GM20000 (cell line): ENCODE data around the gene C10orf90.

ENCODE experiments used
- DNase-seq: peaks from one replicate; pipeline ENCODE4 v3.0.0; 2012; ENCODE audit warnings: low spot score
- TF ChIP-seq, protein P1 (sequence below): IDR thresholded peaks from 2 replicates; pipeline ENCODE4 v1.5.1; 2012; ENCODE audit warnings: mild to moderate bottlenecking, control low read depth; ENCODE audit errors: extremely low read depth, missing control alignments

C10orf90 gene

DNA sequence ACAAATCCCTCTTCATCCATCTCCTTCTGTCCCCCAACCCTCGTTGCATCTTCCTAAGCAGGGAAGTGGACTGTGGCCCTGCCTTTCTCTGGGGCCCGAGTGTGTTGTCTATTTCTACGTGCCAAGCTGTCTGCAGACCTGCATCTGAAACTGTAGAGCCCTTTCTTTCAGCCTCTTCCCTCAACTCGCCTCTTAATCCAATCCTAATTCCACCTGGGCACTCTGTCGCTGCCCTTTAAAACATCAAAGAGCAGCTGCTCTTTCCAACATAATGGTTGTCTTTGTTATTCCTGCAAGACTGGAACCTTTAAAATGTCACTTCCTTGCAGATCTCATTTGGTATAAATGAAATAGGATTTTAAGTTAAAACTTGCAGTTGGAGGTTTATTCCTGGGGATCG lies 260.7 kb downstream of the C10orf90 start:
- TF ChIP-seq, protein P1, sequence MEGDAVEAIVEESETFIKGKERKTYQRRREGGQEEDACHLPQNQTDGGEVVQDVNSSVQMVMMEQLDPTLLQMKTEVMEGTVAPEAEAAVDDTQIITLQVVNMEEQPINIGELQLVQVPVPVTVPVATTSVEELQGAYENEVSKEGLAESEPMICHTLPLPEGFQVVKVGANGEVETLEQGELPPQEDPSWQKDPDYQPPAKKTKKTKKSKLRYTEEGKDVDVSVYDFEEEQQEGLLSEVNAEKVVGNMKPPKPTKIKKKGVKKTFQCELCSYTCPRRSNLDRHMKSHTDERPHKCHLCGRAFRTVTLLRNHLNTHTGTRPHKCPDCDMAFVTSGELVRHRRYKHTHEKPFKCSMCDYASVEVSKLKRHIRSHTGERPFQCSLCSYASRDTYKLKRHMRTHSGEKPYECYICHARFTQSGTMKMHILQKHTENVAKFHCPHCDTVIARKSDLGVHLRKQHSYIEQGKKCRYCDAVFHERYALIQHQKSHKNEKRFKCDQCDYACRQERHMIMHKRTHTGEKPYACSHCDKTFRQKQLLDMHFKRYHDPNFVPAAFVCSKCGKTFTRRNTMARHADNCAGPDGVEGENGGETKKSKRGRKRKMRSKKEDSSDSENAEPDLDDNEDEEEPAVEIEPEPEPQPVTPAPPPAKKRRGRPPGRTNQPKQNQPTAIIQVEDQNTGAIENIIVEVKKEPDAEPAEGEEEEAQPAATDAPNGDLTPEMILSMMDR: no peak
- no peak for DNase-seq

DNA sequence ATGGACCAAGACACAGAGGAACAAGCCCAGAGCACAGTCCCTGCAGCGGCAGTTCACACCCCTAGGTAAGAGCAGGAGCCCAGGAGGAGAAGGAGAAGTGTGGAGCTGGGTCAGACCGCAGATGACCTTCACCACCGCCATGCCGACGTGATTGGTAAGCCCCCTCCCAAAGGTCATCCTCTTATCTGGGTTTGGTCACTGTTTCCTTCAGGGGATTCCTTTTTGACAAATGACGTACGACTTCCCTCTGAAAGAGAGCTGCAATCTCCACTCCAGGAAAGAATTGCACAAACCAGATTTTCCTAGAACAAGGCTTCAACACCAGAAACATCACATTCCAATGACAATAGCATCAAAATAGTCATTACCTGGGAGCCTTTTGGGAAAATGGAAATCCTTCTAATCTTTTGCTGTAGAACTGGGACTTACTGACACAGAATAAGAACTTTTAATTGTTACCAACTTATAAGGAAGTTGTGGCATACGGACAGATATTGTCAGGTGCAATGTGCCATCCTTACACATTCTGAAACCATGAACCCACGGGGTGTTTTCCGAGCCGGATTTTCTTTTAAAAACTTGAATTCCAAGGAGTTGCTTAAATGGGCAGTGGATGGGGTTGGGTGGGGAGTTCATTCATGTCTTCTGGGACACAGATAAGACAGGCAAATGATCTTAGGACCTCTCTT lies 261.4 kb downstream of the C10orf90 start:
- DNase-seq: no peak
- TF ChIP-seq, protein P1: no peak

DNA sequence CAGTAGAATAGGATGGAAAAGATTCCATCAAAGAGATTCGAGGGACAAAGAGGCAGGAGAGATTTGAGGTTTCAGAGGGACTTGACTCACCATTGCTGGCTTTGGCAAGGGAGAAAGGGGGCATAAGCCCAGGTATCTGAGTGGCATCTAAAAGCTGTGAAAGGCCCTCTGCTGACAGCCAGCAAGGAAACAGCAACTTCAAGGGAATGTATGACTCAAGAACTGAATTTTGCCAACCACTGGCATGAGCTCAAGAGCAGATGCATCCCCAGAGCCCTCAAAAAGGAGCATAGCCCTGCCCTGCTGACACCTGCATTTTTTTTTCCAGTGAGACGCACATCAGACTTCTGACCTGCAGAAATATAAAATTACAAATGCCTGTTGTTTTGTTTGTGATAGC lies 262.7 kb downstream of the C10orf90 start:
- DNase-seq: no peak
- TF ChIP-seq, protein P1: no peak

- TF ChIP-seq, protein P1: no peak
- no peak for DNase-seq
Observed at GRCh38 chr10:126405239-126405775, 265.2 kb downstream of the C10orf90 start.

DNA sequence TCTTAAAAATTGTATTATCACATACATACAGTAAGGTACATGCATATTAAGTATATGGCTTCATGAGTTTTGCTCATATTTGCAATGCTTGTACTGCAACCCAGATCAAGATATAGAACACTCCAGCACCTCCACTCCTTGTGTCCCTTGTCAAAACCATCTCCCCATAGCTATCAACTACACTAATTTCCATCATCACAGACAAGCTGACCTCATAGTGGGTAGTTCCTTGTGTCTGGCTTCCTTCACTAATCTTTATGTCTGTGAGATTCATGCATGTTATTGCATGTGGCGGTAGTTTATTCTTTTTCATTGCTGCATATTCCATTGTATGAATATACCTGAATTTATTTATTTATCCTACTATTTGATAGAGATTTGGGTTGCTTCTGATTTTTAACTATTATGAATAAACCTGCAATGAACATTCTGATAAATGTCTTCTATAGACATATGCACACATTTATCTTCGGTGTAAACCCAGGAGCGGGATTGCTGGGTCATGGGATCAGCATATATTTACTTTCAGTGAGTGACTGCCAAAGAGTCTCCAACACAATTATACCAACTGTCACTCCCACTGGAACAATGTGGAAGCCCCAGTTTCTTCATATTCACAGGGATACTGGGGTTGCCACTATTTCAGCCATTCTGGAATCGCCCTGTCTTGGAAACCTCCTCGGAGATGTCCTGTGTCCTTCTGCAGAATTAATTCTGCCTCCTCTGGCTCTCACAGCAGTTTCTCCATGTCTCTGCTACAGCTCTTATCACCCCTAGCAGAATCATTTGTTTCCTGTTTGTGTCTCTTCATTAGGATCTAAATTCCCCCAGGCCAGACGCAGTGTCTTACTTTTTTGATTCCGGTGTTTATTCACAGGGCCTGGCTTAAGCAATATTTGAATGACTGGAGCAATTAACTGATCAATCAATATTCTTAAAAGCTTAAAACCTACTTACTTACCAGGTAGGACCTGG lies 267.5 kb downstream of the C10orf90 start:
- DNase-seq: no peak
- TF ChIP-seq, protein P1: no peak

DNA sequence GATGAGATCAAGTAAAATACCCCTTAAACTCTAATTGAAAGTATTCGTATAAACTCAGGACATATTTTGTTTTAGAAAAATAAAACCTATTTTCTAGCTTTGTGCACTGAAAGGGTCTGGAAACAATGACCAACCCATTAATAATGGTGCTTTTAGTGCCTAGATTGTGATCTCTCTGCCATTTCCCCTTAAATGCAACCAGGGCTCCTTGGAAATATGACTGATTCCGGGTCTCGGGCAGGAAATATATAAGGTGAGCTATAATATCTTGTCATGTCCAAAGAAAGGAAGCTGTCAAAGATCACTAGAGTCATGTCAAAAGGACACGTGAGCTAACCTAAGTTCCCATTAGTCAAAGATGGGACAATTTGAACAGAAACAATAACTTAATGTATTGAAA lies 269.9 kb downstream of the C10orf90 start:
- TF ChIP-seq, protein P1: no peak
- no peak for DNase-seq

- TF ChIP-seq, protein P1: no peak
- DNase-seq: no peak
Observed at GRCh38 chr10:126398924-126399323, 271.6 kb downstream of the C10orf90 start.
